Measurements from ENCODE around the gene SERPINF2.

SERPINF2 gene

DNA sequence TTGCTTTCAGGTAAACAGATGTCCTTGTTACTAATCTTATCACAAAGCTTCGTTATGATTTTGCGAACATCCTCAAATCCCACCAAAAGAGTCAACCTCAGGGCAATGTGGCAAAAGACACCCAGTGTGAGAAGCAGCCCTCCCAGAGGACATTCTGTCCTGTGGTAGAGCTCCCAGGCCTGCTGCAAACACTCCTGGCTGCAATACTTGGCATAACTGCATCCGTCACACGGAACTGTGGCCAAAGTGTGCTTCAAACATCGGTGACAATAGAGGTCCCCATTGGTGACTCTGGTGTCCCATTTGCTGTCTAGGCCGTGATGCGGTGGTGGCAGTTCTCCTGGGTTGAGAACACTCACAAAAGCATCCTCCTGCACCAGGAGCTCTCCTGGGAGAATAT is 57.6 kb downstream of the SERPINF2 start:
- H3K9me3 ChIP-seq (ENCODE audit: insufficient read depth, low read length, severe bottlenecking) = no peaks in the 10 kb centered on the region
- no peak overlapping the region for H3K27ac ChIP-seq (ENCODE audit: low read length)
- H3K9ac ChIP-seq (ENCODE audit: low read depth, low read length) = no peak overlapping the region
- no peaks in the 10 kb centered on the region for H4K20me1 ChIP-seq (ENCODE audit: insufficient read depth, low read length)
- no peak for DNase-seq
- peaks cover 61% of the 10 kb centered on the region for H3K36me3 ChIP-seq (ENCODE audit: insufficient read depth, low read length)
- TF ChIP-seq EZH2 (IDR thresholded peaks at IDR 0.05; ENCODE audit: borderline replicate concordance, low read depth, low read length, severe bottlenecking) = no peak
- TF ChIP-seq, protein P1, sequence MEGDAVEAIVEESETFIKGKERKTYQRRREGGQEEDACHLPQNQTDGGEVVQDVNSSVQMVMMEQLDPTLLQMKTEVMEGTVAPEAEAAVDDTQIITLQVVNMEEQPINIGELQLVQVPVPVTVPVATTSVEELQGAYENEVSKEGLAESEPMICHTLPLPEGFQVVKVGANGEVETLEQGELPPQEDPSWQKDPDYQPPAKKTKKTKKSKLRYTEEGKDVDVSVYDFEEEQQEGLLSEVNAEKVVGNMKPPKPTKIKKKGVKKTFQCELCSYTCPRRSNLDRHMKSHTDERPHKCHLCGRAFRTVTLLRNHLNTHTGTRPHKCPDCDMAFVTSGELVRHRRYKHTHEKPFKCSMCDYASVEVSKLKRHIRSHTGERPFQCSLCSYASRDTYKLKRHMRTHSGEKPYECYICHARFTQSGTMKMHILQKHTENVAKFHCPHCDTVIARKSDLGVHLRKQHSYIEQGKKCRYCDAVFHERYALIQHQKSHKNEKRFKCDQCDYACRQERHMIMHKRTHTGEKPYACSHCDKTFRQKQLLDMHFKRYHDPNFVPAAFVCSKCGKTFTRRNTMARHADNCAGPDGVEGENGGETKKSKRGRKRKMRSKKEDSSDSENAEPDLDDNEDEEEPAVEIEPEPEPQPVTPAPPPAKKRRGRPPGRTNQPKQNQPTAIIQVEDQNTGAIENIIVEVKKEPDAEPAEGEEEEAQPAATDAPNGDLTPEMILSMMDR (IDR thresholded peaks at IDR 0.05; ENCODE audit: borderline replicate concordance, extremely low read depth, low read length, poor library complexity, severe bottlenecking) = no peak
- H3K27me3 ChIP-seq (ENCODE audit: insufficient read depth, low read length, poor library complexity) = no peaks in the 10 kb centered on the region
- no peaks in the 10 kb centered on the region for H3K4me1 ChIP-seq (ENCODE audit: insufficient read depth, low read length)
- H3K4me2 ChIP-seq (ENCODE audit: insufficient read depth, low read length) = no peak overlapping the region
- no peak overlapping the region for H3K4me3 ChIP-seq (ENCODE audit: low read depth in 1 of 2, low read length in 2 of 2)
- ATAC-seq (ENCODE audit: insufficient read depth, low read depth) = no peak
- H2AFZ ChIP-seq (ENCODE audit: low read depth, low read length) = no peak overlapping the region
- H3K79me2 ChIP-seq (ENCODE audit: insufficient read depth, low read length) = peaks cover 23% of the 10 kb centered on the region

DNA sequence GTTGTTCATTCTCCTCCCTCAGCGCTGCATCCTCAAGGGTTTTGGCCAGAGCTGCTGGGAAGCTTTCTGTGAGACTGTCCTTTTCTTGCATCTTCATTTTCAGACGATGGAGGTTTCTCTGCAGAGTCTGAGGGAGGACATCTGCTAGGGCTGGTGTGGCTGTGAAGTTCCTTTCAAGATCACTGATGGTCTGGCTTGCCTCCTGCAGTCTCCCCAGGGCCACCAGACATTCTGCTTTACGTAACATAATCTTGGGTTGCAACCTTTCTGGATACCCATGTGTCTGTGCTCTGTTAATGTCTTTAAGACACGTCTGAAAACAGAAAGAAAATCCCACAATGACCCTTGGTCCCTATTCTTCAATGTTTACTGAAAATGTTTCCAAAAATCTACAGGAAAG is 58.0 kb downstream of the SERPINF2 start:
- no peak overlapping the region for H3K4me2 ChIP-seq (ENCODE audit: insufficient read depth, low read length)
- H3K27me3 ChIP-seq (ENCODE audit: insufficient read depth, low read length, poor library complexity) = no peaks in the 10 kb centered on the region
- ATAC-seq (ENCODE audit: insufficient read depth, low read depth) (no peak), DNase-seq (no peak)
- no peak overlapping the region for H3K9ac ChIP-seq (ENCODE audit: low read depth, low read length)
- no peaks in the 10 kb centered on the region for H4K20me1 ChIP-seq (ENCODE audit: insufficient read depth, low read length)
- H3K36me3 ChIP-seq (ENCODE audit: insufficient read depth, low read length) = peaks cover 59% of the 10 kb centered on the region
- H3K79me2 ChIP-seq (ENCODE audit: insufficient read depth, low read length) = peaks cover 21% of the 10 kb centered on the region; the same call in 1 of the 2 replicates
- no peaks in the 10 kb centered on the region for H3K4me1 ChIP-seq (ENCODE audit: insufficient read depth, low read length)
- H2AFZ ChIP-seq (ENCODE audit: low read depth, low read length) = no peak overlapping the region
- H3K27ac ChIP-seq (ENCODE audit: low read length) = no peak overlapping the region
- no peaks in the 10 kb centered on the region for H3K9me3 ChIP-seq (ENCODE audit: insufficient read depth, low read length, severe bottlenecking)
- TF ChIP-seq, protein P1 (IDR thresholded peaks at IDR 0.05; ENCODE audit: borderline replicate concordance, extremely low read depth, low read length, poor library complexity, severe bottlenecking) = no peak
- TF ChIP-seq EZH2 (IDR thresholded peaks at IDR 0.05; ENCODE audit: borderline replicate concordance, low read depth, low read length, severe bottlenecking) = no peak
- H3K4me3 ChIP-seq (ENCODE audit: low read depth in 1 of 2, low read length in 2 of 2) = no peak overlapping the region

GRCh38 chr17:1802429-1802828 is 59.8 kb downstream of the SERPINF2 start:
- no peak overlapping the region for H2AFZ ChIP-seq (ENCODE audit: low read depth, low read length)
- DNase-seq (no peak), ATAC-seq (ENCODE audit: insufficient read depth, low read depth) (no peak)
- H3K79me2 ChIP-seq (ENCODE audit: insufficient read depth, low read length) = peaks cover 12% of the 10 kb centered on the region; the same call in 1 of the 2 replicates
- TF ChIP-seq EZH2 (IDR thresholded peaks at IDR 0.05; ENCODE audit: borderline replicate concordance, low read depth, low read length, severe bottlenecking) = no peak
- TF ChIP-seq, protein P1 (IDR thresholded peaks at IDR 0.05; ENCODE audit: borderline replicate concordance, extremely low read depth, low read length, poor library complexity, severe bottlenecking) = no peak
- no peak overlapping the region for H3K4me3 ChIP-seq (ENCODE audit: low read depth in 1 of 2, low read length in 2 of 2)
- no peaks in the 10 kb centered on the region for H4K20me1 ChIP-seq (ENCODE audit: insufficient read depth, low read length)
- H3K4me2 ChIP-seq (ENCODE audit: insufficient read depth, low read length) = no peak overlapping the region
- H3K9ac ChIP-seq (ENCODE audit: low read depth, low read length) = no peak overlapping the region
- H3K27me3 ChIP-seq (ENCODE audit: insufficient read depth, low read length, poor library complexity) = no peaks in the 10 kb centered on the region
- H3K9me3 ChIP-seq (ENCODE audit: insufficient read depth, low read length, severe bottlenecking) = no peaks in the 10 kb centered on the region
- no peaks in the 10 kb centered on the region for H3K4me1 ChIP-seq (ENCODE audit: insufficient read depth, low read length)
- H3K27ac ChIP-seq (ENCODE audit: low read length) = no peak overlapping the region
- peaks cover 60% of the 10 kb centered on the region for H3K36me3 ChIP-seq (ENCODE audit: insufficient read depth, low read length)

- Histone ChIP-seq H3K9me3 (ENCODE audit: insufficient read depth, low read length, severe bottlenecking) (no peaks in the 10 kb centered on the region), H3K36me3 (ENCODE audit: insufficient read depth, low read length) (peaks cover 60% of the 10 kb centered on the region), H3K79me2 (ENCODE audit: insufficient read depth, low read length) (0 out of 2 replicates have a peak, but pooled peaks cover 7% of the 10 kb centered on the region), H3K4me2 (ENCODE audit: insufficient read depth, low read length) (no peak overlapping the region), H3K27ac (ENCODE audit: low read length) (no peak overlapping the region), H4K20me1 (ENCODE audit: insufficient read depth, low read length) (no peaks in the 10 kb centered on the region), H3K9ac (ENCODE audit: low read depth, low read length) (no peak overlapping the region), H3K4me1 (ENCODE audit: insufficient read depth, low read length) (no peaks in the 10 kb centered on the region), H3K4me3 (ENCODE audit: low read depth in 1 of 2, low read length in 2 of 2) (no peak overlapping the region), H3K27me3 (ENCODE audit: insufficient read depth, low read length, poor library complexity) (no peaks in the 10 kb centered on the region), H2AFZ (ENCODE audit: low read depth, low read length) (no peak overlapping the region)
- TF ChIP-seq EZH2 (IDR thresholded peaks at IDR 0.05; ENCODE audit: borderline replicate concordance, low read depth, low read length, severe bottlenecking) = no peak
- TF ChIP-seq, protein P1 (IDR thresholded peaks at IDR 0.05; ENCODE audit: borderline replicate concordance, extremely low read depth, low read length, poor library complexity, severe bottlenecking) = no peak
- DNase-seq (no peak), ATAC-seq (ENCODE audit: insufficient read depth, low read depth) (no peak)
Observed at GRCh38 chr17:1803280-1803679, 60.6 kb downstream of the SERPINF2 start.

All from DND-41 (cell line).